NCI-H2081 (cell line): ENCODE data around the gene KIF23.
A peak's percentile ranks its signal among the peaks of the same experiment; 100 is the strongest.

ENCODE experiments used
- DNase-seq, 2 experiments: peaks; one replicate each; lab custom pipeline; 2025; lab: John Stamatoyannopoulos, UW

Gene KIF23

DNA sequence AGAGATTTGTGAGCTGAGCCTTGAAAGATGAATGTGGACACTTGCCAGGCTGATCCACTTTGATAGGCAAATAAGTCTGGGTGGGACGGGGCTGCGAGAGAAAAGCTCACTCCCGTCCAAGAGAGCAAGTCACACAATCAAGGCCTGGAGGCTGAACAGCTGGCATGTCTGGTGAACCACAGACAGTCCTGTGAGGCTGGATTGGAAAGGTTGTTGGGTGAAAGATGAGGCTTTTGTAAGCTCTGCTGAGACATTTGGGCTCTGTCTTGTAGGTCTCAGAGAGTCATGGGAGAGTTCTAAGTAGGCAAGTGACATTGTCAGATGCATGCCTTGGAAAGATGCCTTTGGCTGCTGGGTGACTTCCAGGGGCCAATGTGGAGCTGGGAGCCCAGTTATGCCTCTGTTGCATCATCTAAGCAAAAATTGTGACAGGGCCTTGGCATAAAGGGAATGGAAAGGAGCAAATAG, 76.9 kb downstream of the KIF23 start:
- DNase-seq, result no peak

DNA sequence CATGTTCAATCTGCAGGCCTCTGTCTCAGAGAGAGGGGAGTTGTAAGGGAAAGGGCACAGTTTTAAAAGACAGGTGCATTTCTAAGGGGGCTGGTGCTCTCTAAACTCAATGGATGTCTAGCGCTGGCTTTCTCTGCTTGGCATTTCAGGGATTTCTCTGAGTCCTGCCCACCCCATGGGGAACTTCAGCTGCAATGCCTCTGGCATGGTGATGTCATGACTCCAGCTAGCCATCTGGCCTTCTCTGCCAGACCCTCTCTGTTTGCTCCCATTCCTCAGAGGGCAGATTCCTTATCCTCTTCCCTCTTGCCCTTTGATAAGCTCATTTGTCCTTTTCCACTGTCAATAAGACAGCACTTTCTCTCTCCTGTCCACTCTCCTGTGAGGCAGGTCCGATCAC, 79.3 kb downstream of the KIF23 start:
- DNase-seq, result no peak

DNA sequence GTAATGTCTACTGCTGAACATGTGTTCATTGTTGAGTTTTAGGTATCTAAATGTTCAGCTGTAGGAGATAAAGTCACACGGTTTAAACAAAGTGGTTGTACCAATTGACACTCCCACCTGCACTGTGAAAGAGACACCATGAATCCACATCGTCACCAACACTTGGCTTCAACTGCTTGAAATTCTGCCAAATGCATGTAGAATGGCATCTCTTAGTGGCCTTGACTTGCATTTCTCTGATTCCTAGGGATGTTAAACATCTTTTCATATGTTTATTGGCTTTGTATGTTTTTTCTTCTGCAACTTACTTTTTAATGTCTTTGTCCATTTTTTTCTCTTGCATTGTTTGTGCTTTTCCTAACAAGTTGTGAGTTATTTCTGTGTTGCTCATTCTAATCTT, 81.9 kb downstream of the KIF23 start:
- peak in 1 of 2 experiments; percentile 51 for DNase-seq

DNA sequence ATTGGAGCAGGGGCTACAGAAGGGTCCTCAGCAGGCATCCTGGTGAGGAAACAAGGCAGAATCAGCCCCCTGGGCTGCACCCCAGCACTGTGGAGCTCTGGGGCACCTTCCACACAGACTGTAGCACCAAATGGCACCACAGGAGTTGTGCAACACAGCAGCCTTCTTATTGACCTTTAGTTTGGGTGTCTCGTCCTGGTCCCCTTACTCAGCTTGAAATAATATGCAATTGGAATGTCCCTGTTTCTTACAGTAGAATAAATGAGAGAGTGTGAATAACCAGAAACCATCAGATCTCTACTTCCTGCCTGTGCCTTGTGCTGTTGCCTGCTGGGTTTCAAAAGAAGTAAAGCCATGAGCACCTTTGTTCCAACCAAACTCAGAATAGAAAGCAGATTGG, 82.9 kb downstream of the KIF23 start:
- DNase-seq, result no peak

DNA sequence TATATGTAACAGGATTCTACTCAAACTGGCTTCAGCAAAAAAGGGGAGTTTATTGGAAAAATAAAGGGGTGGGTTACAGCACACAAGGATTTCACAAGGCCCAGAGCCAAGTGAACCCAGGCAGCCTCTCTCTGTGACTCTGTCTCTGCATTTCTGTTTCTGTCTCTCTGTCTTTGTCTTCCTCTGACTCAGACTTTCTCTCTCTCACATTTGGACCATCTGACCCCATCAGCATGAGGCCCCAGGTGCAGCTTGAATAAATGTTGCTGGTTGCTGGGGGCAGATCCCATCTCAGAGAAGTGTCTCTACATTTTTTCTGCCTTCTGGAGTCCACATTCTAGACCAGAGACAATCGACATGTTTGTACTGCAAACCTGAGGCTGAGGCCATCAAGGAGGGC, 83.5 kb downstream of the KIF23 start:
- DNase-seq, result no peak
